ENCODE results near the gene COL21A1.

COL21A1 gene

GRCh38 chr6:56041591-56041990, 205.8 kb downstream of the COL21A1 start:
- TF ChIP-seq CTCF (IDR thresholded peaks at IDR 0.05; ENCODE audit: extremely low read depth, missing control alignments), result no peak
- no peak for DNase-seq (ENCODE audit: low spot score)

GRCh38 chr6:56040889-56041301, 206.5 kb downstream of the COL21A1 start:
- DNase-seq (ENCODE audit: low spot score), result no peak

GRCh38 chr6:56040223-56040622, 207.2 kb downstream of the COL21A1 start:
- no peak for TF ChIP-seq CTCF (IDR thresholded peaks at IDR 0.05; ENCODE audit: extremely low read depth, missing control alignments)
- no peak for DNase-seq (ENCODE audit: low spot score)

More at GRCh38 chr6:56040889-56041301, 206.5 kb downstream of the COL21A1 start:
- no peak for TF ChIP-seq CTCF (IDR thresholded peaks at IDR 0.05; ENCODE audit: extremely low read depth, missing control alignments)

GRCh38 chr6:56038764-56039163, 208.6 kb downstream of the COL21A1 start:
- no peak for TF ChIP-seq CTCF (IDR thresholded peaks at IDR 0.05; ENCODE audit: extremely low read depth, missing control alignments)
- no peak for DNase-seq (ENCODE audit: low spot score)

GRCh38 chr6:56037601-56038000, 209.8 kb downstream of the COL21A1 start:
- no peak for TF ChIP-seq CTCF (IDR thresholded peaks at IDR 0.05; ENCODE audit: extremely low read depth, missing control alignments)

GRCh38 chr6:56036916-56037600, 210.3 kb downstream of the COL21A1 start:
- DNase-seq (ENCODE audit: low spot score), result no peak
- TF ChIP-seq CTCF (IDR thresholded peaks at IDR 0.05; ENCODE audit: extremely low read depth, missing control alignments), result no peak

More at GRCh38 chr6:56037601-56038000, 209.8 kb downstream of the COL21A1 start:
- no peak for DNase-seq (ENCODE audit: low spot score)

GRCh38 chr6:56033401-56033800, 214.0 kb downstream of the COL21A1 start:
- DNase-seq (ENCODE audit: low spot score), result no peak
- TF ChIP-seq CTCF (IDR thresholded peaks at IDR 0.05; ENCODE audit: extremely low read depth, missing control alignments), result no peak
